ENCODE data around the gene HGFAC.

GRCh38 chr4:3392321-3392720 is 49.4 kb upstream of the HGFAC start:
- TF ChIP-seq EZH2 (IDR thresholded peaks at IDR 0.05) (no peak), POLR2AphosphoS5 (IDR thresholded peaks at IDR 0.05; ENCODE audit: borderline replicate concordance, low read depth, low read length) (no peak)

All from SK-N-MC (cell line).